H1 (cell line): ENCODE results near the gene SMPD2. TPM values are rescaled to one million over a fixed set of nuclear protein-coding genes. Genes with fewer than 3 reads are reported as not detected.

Source experiments
- CTCF ChIA-PET: fragments of 300-600 bp; sonication (Branson Sonifier 250); formaldehyde crosslinking; loops from one replicate; lab custom pipeline; 2021; ENCODE audit not compliant: partially characterized antibody; lab: Charles Lee
- POLR2A ChIA-PET: fragments of 300-600 bp; sonication (Branson Sonifier 250); formaldehyde crosslinking; loops from one replicate; lab custom pipeline; 2021; ENCODE audit warnings: inconsistent platforms; ENCODE audit not compliant: partially characterized antibody; lab: Charles Lee
- DNase-seq, 2 experiments: peaks; one replicate each; pipeline versions ENCODE4 v3.0.0 to v3.0.0-alpha.2; 2010 to 2022; ENCODE audit warnings: low spot score in 2 of 2, low read depth in 1 of 2, mixed read lengths in 1 of 2
- FAIRE-seq: peaks from 2 replicates; lab custom pipeline; 2011; peaks lifted over from hg19 to GRCh38; lab: Jason Lieb, UNC
- H2AFZ ChIP-seq: 2 replicates; pipeline ENCODE4 v1.8.1; 2012; ENCODE audit warnings: low read length, inconsistent platforms
- H2AK5ac ChIP-seq: 2 replicates; pipeline ENCODE4 v1.6.1; 2013; ENCODE audit warnings: low read depth, low read length
- H2BK120ac ChIP-seq: replicated peaks from 2 replicates; pipeline ENCODE3; 2013; ENCODE audit warnings: low read depth, low read length, inconsistent platforms
- H2BK12ac ChIP-seq: 2 replicates; pipeline ENCODE4 v1.6.1; 2013; ENCODE audit warnings: low read depth, low read length
- H2BK15ac ChIP-seq: 2 replicates; pipeline ENCODE4 v1.6.1; 2013; ENCODE audit warnings: low read length
- H2BK20ac ChIP-seq: 2 replicates; pipeline ENCODE4 v1.6.1; 2013; ENCODE audit warnings: low read length
- H2BK5ac ChIP-seq: 2 replicates; pipeline ENCODE4 v1.6.1; 2013; ENCODE audit warnings: low read depth, low read length
- H3K14ac ChIP-seq: 2 replicates; pipeline ENCODE4 v1.6.1; 2013; ENCODE audit warnings: inconsistent platforms; ENCODE audit not compliant: insufficient read length
- H3K18ac ChIP-seq: 2 replicates; pipeline ENCODE4 v1.6.1; 2013; ENCODE audit warnings: low read length; ENCODE audit errors: extremely low read depth
- H3K23ac ChIP-seq: 2 replicates; pipeline ENCODE4 v1.6.1; 2013; ENCODE audit warnings: inconsistent platforms; ENCODE audit not compliant: insufficient read length
- H3K23me2 ChIP-seq: 2 replicates; pipeline ENCODE4 v1.6.1; 2013; ENCODE audit warnings: low read depth, low read length
- H3K27ac ChIP-seq: 2 replicates; pipeline ENCODE4 v1.6.1; 2011; ENCODE audit warnings: low read depth, low read length, inconsistent platforms
- H3K27me3 ChIP-seq, 4 experiments: replicated peaks in 1 of 4; 1 replicate in 1 of 4; 2 replicates in 3 of 4; pipeline versions ENCODE4 v1.6.1 to v1.8.1; 2011 to 2013; ENCODE audit warnings: low read length in 3 of 4, mild to moderate bottlenecking in 3 of 4, inconsistent platforms in 2 of 4, mixed read lengths in 2 of 4, moderate library complexity in 1 of 4; ENCODE audit not compliant: control insufficient read depth in 3 of 4, insufficient read depth in 3 of 4; ENCODE audit errors: extremely low read depth in 1 of 4
- H3K36me3 ChIP-seq, 4 experiments: 2 replicates each; pipeline versions ENCODE4 v1.6.1 to v1.8.1; 2011 to 2013; ENCODE audit warnings: mild to moderate bottlenecking in 4 of 4, low read length in 3 of 4, moderate library complexity in 2 of 4, control low read depth in 1 of 4, inconsistent platforms in 1 of 4; ENCODE audit not compliant: insufficient read depth in 4 of 4, control insufficient read depth in 2 of 4
- H3K4ac ChIP-seq: replicated peaks from 2 replicates; pipeline ENCODE3; 2013; ENCODE audit warnings: low read length, low read depth, mixed read lengths, inconsistent platforms; ENCODE audit not compliant: insufficient read length
- H3K4me1 ChIP-seq, 4 experiments: replicated peaks in 1 of 4; 1 replicate in 1 of 4; 2 replicates in 3 of 4; pipeline versions ENCODE4 v1.6.1 to v1.8.1; 2011 to 2013; ENCODE audit warnings: low read length in 3 of 4, inconsistent platforms in 2 of 4, mixed read lengths in 1 of 4; ENCODE audit not compliant: insufficient read depth in 4 of 4, control insufficient read depth in 3 of 4
- H3K4me2 ChIP-seq, 2 experiments: 2 replicates each; pipeline versions ENCODE4 v1.6.1 to v1.8.1; 2011 to 2013; ENCODE audit warnings: low read depth in 2 of 2, low read length in 2 of 2, control low read depth in 1 of 2, inconsistent platforms in 1 of 2, mild to moderate bottlenecking in 1 of 2; ENCODE audit not compliant: insufficient read depth in 1 of 2
- H3K4me3 ChIP-seq, 4 experiments: fragments of 200-600, 300-600 bp in 1 of 4; sonication (generic), shearing (Covaris generic), sonication (Bioruptor Twin) in 1 of 4; 2 replicates each; pipeline versions ENCODE4 v1.5.1 to v1.8.1; 2011 to 2016; ENCODE audit warnings: low read length in 4 of 4, low read depth in 3 of 4, control low read depth in 2 of 4, inconsistent platforms in 2 of 4, mild to moderate bottlenecking in 2 of 4, mixed read lengths in 1 of 4, moderate library complexity in 1 of 4; ENCODE audit not compliant: insufficient read depth in 2 of 4; ENCODE audit errors: extremely low read depth in 1 of 4
- H3K56ac ChIP-seq: replicated peaks from 2 replicates; pipeline ENCODE3; 2013; ENCODE audit warnings: low read depth, mild to moderate bottlenecking, mixed read lengths, low read length, inconsistent platforms; ENCODE audit not compliant: insufficient read length
- H3K79me1 ChIP-seq: 2 replicates; pipeline ENCODE4 v1.6.1; 2013; ENCODE audit warnings: low read depth, low read length, control low read depth
- H3K79me2 ChIP-seq, 2 experiments: 2 replicates each; pipeline versions ENCODE4 v1.6.1 to v1.8.1; 2012 to 2013; ENCODE audit warnings: low read length in 2 of 2, mild to moderate bottlenecking in 2 of 2, inconsistent platforms in 1 of 2; ENCODE audit not compliant: insufficient read depth in 2 of 2, control insufficient read depth in 1 of 2
- H3K9ac ChIP-seq, 4 experiments: replicated peaks in 1 of 4; 1 replicate in 1 of 4; 2 replicates in 3 of 4; pipeline versions ENCODE4 v1.6.1 to v1.8.1; 2011 to 2013; ENCODE audit warnings: low read depth in 3 of 4, low read length in 3 of 4, control low read depth in 2 of 4, mild to moderate bottlenecking in 2 of 4, moderate library complexity in 2 of 4, inconsistent platforms in 1 of 4; ENCODE audit errors: extremely low read depth in 1 of 4
- H3K9me3 ChIP-seq, 2 experiments: 2 replicates each; pipeline versions ENCODE4 v1.6.1 to v1.8.1; 2012 to 2013; ENCODE audit warnings: mild to moderate bottlenecking in 2 of 2, moderate library complexity in 2 of 2, control low read depth in 1 of 2, inconsistent platforms in 1 of 2, low read depth in 1 of 2, low read length in 1 of 2, mixed read lengths in 1 of 2; ENCODE audit not compliant: insufficient read depth in 2 of 2
- H4K20me1 ChIP-seq, 2 experiments: replicated peaks in 1 of 2; 2 replicates each; pipeline versions ENCODE3 to v1.8.1; 2011 to 2013; ENCODE audit warnings: inconsistent platforms in 2 of 2, low read length in 2 of 2, mild to moderate bottlenecking in 1 of 2; ENCODE audit not compliant: insufficient read depth in 2 of 2, control insufficient read depth in 1 of 2
- H4K5ac ChIP-seq: 2 replicates; pipeline ENCODE4 v1.6.1; 2013; ENCODE audit warnings: low read length, low read depth, mixed read lengths, inconsistent platforms; ENCODE audit not compliant: insufficient read length
- H4K8ac ChIP-seq: 2 replicates; pipeline ENCODE4 v1.8.0; 2013; ENCODE audit warnings: mild to moderate bottlenecking, moderate library complexity, low read length, inconsistent platforms; ENCODE audit not compliant: insufficient read depth; ENCODE audit errors: extremely low read depth
- H4K91ac ChIP-seq: replicated peaks from 2 replicates; pipeline ENCODE3; 2013; ENCODE audit warnings: low read length, mixed read lengths, inconsistent platforms; ENCODE audit not compliant: insufficient read length
- CREB1 ChIP-seq: IDR thresholded peaks from 2 replicates; pipeline ENCODE4 v1.6.1; 2012; ENCODE audit warnings: inconsistent platforms
- EP300 ChIP-seq, 2 experiments: IDR thresholded peaks; 1 replicate in 1 of 2; 2 replicates in 1 of 2; pipeline ENCODE4 v1.6.1; 2011 to 2012; ENCODE audit warnings: low read depth in 2 of 2, low read length in 2 of 2, mild to moderate bottlenecking in 2 of 2, borderline replicate concordance in 1 of 2, inconsistent platforms in 1 of 2, moderate library complexity in 1 of 2
- SP4 ChIP-seq: IDR thresholded peaks from 2 replicates; pipeline ENCODE4 v1.6.1; 2012; ENCODE audit warnings: low read length, inconsistent platforms
- ZNF274 ChIP-seq: IDR thresholded peaks from 2 replicates; pipeline ENCODE4 v1.7.0; 2012; ENCODE audit warnings: low read length, borderline replicate concordance; ENCODE audit errors: extremely low read depth
- WGBS, 2 experiments: shearing (Covaris generic) in 1 of 2; methylation state at CpG; one replicate each; pipeline versions ENCODE4 v1.1.6 to v1.1.7; 2013 to 2015; ENCODE audit warnings: low lambda C conversion rate in 2 of 2, mixed read lengths in 2 of 2, inconsistent platforms in 1 of 2, low coverage in 1 of 2, missing lambda C conversion rate in 1 of 2; ENCODE audit not compliant: insufficient replicate concordance in 2 of 2, insufficient coverage in 1 of 2, insufficient read length in 1 of 2; ENCODE audit errors: extremely low coverage in 1 of 2, missing lambda C conversion rate in 1 of 2; 5-methylcytosine and 5-hydroxymethylcytosine counted together
- polyA plus RNA-seq, 7 experiments: library from polyadenylated mRNA; depleted of rRNA in 3 of 7; stranded (reverse) in 5 of 7; unstranded in 2 of 7; fragments of >200 nt in 5 of 7; fragments of 200-250 nt in 2 of 7; gene quantifications; 1 replicate in 5 of 7; 2 replicates in 1 of 7; 4 replicates in 1 of 7; pipeline versions ENCODE4 v1.2.1 to v1.2.3, GENCODE V29; 2011 to 2013; ENCODE audit warnings: missing spikeins in 2 of 7, mixed read lengths in 2 of 7
- total RNA-seq: library from RNA; stranded (reverse); fragmentation: NEBNext Ultra II Directional; extraction: Animal tissue kit (Norgen Biotek cat#: 25700); gene quantifications from 2 replicates; pipeline ENCODE4 v1.2.1, GENCODE V29; 2021
- TF ChIP-seq, protein P1 (sequence below): IDR thresholded peaks from 2 replicates; pipeline ENCODE4 v1.6.1; 2012; ENCODE audit warnings: inconsistent platforms
- TF ChIP-seq, protein P2 (sequence below): IDR thresholded peaks from 2 replicates; pipeline ENCODE4 v1.6.1; 2012; ENCODE audit warnings: inconsistent platforms
- TF ChIP-seq, protein P3 (sequence below): IDR thresholded peaks from 2 replicates; pipeline ENCODE4 v1.6.1; 2011; ENCODE audit warnings: low read depth, mild to moderate bottlenecking, low read length; ENCODE audit not compliant: insufficient read depth

Gene SMPD2
- total and polyA plus RNA-seq, 2 of the 8 experiments (the other 6 are each of a cell fraction or from before 2014, with no cell fraction given), result 11.5 to 17.2 TPM

DNA sequence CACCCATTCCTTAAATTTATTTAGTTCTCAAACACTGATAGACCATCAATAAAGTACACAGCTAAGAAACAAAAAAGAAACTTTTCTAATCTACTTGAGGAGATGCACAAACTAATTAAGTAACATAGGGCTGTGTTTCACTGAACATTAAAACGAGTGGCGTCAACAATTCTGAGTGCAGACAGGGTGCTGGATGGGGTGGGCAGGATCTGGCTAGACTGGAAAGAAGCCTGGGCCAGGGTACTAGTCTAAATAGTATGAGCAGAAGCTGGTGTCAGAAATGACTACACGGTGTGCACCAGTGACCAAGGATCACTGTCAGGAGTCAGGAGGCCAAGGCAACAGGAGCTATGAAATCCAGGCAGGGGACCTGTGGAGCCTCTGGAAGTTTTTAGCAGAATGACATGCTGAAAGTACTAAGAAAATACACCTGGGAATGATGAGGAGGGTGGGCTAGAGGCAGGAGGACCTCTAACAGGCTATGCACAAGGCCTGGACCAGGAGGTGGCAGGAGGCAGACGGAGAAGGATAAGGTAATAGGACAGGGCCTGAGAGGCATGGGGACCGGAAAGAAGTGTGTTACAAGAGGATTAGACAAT is 29.2 kb downstream of the SMPD2 start:
- Histone ChIP-seq H3K27ac (no peak overlapping the region), H3K4me2 (no peak overlapping the region), H3K18ac (no peak overlapping the region), H4K8ac (no peak overlapping the region), H3K23me2 (no peaks in the 10 kb centered on the region), H4K20me1 (peaks cover 4 to 30% of the 10 kb centered on the region in 2 experiments), H3K9ac (no peak overlapping the region), H3K4ac (no peak overlapping the region), H3K9me3 (no peaks in the 10 kb centered on the region), H3K79me1 (peaks cover 17% of the 10 kb centered on the region), H2AFZ (no peak overlapping the region), H3K56ac (no peak overlapping the region), H2AK5ac (no peak overlapping the region), H2BK15ac (no peak overlapping the region), H3K4me1 (no peaks in the 10 kb centered on the region), H2BK5ac (no peak overlapping the region), H3K79me2 (peaks cover 0 to 17% of the 10 kb centered on the region in 2 experiments; a peak in 2 of 4 replicates), H2BK12ac (no peak overlapping the region), H2BK120ac (no peak overlapping the region), H3K14ac (no peak overlapping the region), H3K36me3 (peaks cover 27 to 98% (median 69%) of the 10 kb centered on the region in 4 experiments), H3K27me3 (no peaks in the 10 kb centered on the region), H2BK20ac (no peak overlapping the region), H3K23ac (no peak overlapping the region), H4K5ac (no peak overlapping the region), H3K4me3 (no peak overlapping the region), H4K91ac (no peak overlapping the region)
- ChIA-PET POLR2A (interaction anchor here (0.8 to 2.3 kb wide), 5 partner anchors 10 to 25 kb away, joined by 3 to 11 read pairs (median 5); no protein-coding TSS in a partner anchor), CTCF (interaction anchor here (0.6 to 1.1 kb wide), 5 partner anchors 9 to 314 kb away, joined by 3 to 4 read pairs (median 3); no protein-coding TSS in a partner anchor)
- FAIRE-seq (no peak), DNase-seq (no peak)
- whole genome bisulfite sequencing, 2 experiments, result 95% methylated on average over 5 of the region's 5 CpGs; no CpG with 5 or more reads in 1 of the 2 experiments
- TF ChIP-seq CREB1 (no peak), SP4 (no peak), ZNF274 (no peak), EP300 (IDR thresholded peaks at IDR 0.05; ENCODE audit: borderline replicate concordance in 1 of 2, low read depth in 2 of 2, low read length in 2 of 2) (no peak)
- TF ChIP-seq, protein P1, sequence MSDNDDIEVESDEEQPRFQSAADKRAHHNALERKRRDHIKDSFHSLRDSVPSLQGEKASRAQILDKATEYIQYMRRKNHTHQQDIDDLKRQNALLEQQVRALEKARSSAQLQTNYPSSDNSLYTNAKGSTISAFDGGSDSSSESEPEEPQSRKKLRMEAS, result no peak
- TF ChIP-seq, protein P2, sequence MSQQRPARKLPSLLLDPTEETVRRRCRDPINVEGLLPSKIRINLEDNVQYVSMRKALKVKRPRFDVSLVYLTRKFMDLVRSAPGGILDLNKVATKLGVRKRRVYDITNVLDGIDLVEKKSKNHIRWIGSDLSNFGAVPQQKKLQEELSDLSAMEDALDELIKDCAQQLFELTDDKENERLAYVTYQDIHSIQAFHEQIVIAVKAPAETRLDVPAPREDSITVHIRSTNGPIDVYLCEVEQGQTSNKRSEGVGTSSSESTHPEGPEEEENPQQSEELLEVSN, result no peak
- TF ChIP-seq, protein P3, sequence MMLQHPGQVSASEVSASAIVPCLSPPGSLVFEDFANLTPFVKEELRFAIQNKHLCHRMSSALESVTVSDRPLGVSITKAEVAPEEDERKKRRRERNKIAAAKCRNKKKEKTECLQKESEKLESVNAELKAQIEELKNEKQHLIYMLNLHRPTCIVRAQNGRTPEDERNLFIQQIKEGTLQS, result no peak
